ENCODE results near the gene COL13A1. TPM values are rescaled to one million over a fixed set of nuclear protein-coding genes. Genes with fewer than 3 reads are reported as not detected.
A peak's percentile ranks its signal among the peaks of the same experiment; 100 is the strongest.

COL13A1 gene
- total RNA-seq, 1 donor from 2014 or later: 4.6 TPM

- no peak for DNase-seq
Observed at GRCh38 chr10:69965086-69965485, 163.4 kb downstream of the COL13A1 start.

- DNase-seq: no peak
Observed at GRCh38 chr10:69965919-69966662, 164.4 kb downstream of the COL13A1 start.

- peak; percentile 36 for DNase-seq
Observed at GRCh38 chr10:69968830-69969229, 167.1 kb downstream of the COL13A1 start.

DNA sequence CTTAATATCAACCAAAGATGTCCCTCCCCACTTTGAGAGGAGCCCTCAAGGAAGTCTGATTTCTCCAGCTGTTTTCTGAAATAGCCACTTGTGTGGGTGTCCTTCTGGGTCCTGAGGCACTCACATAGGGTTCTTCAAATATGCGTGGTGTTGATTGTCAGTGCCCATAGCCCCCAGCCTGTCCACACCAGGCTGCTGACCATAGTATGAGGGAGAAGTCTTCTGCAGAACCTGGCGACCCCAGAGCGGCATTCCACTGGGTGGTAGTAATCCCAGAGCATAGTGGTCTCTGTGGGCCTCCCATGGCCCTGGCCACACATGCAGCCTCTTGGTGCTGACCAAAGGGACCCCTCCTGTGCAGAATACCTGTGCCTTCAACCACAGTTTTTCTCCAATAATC is 168.3 kb downstream of the COL13A1 start:
- DNase-seq: no peak

- no peak for DNase-seq
Observed at GRCh38 chr10:69972981-69973397, 171.3 kb downstream of the COL13A1 start.

DNA sequence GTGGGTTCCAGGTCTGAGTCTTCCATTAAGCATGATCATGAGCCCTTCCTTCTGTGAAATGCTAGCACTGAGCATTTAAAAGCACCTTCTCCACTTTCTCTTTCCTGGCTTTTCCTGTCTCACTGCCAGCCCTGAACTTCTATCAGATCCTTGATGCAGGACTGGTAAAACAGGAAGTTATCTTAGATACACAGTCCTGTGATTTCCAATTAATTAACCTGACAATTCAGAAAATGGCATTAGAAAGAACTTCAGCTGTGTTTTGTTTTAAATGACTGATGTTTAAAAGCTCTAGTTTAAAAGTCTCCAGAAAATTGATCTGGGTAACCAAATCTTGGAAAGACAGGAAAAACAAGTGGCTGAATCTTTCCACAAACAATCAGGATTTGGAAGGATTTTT is 172.0 kb downstream of the COL13A1 start:
- no peak for DNase-seq

GRCh38 chr10:69974551-69975155 is 172.9 kb downstream of the COL13A1 start:
- no peak for DNase-seq

DNA sequence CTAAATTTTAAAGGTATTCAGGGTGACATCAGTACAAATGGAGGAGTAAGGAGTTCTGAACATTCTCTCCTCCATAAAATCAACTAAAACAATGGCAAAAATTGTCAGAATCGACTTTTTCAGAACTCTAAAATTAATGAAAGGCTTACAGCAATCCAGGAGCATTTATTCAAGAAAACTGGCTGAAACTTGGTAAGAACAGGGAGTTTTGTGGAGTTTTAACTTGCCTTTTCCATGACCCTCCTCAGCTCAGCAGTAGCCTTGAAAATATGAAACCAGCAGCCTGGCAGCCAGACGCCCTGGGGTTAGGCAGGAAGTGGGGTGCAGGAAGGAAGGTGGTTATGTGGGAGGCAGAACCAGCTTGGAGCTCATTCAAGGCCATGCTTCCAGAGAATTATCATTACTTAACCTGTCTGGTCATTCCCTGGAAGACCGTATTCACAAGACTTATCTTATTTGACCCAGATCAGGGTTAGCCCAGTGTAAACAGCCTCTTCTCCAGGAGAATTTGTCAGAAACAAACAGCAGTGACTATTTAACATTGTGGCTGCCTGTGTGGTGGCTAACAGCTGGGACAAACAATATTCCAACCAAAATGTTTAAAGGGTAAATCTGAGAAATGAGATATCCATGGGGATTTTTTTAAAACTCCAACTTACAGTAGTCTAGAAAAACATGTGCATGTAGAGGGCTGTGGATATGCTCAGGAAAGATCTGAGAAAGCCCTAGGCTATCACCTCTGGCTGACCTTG is 175.3 kb downstream of the COL13A1 start:
- no peak for DNase-seq

GRCh38 chr10:69979174-69979573 is 177.5 kb downstream of the COL13A1 start:
- no peak for DNase-seq

DNA sequence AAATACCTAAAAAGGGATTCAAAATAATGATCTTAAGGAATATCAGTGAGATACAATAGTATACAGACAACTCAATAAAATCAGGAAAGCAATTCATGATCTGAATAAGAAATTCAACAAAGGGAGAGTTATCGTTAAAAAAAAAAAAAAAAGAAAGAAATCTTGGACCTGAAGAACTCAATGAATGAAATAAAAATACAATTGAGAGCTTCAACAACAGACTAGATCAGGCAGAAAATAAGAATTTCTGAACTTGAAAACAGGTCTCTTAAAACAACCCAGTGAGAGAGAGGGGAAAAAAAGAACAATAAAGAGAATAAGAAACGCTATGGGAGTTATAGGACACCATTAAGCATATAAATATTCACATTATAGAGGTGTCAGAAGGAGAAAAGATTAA is 179.0 kb downstream of the COL13A1 start:
- no peak for DNase-seq

DNA sequence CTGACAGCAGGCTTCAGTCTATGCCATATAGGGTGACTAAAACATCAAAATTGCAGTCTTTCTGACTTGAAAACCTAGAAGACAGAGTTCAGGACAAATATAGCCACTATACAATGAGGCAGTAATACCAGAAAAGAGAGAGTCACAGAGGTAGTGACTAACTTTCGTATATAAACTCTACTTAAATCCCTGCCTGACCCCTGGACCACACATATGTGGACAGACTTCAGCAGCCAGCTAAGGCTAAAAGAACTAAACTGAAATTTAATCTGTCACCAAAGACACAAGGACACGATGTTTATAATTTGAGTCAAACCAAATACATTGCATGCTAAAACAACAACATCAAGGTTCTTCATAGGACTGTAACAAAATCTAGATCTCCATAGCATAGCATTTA is 186.4 kb downstream of the COL13A1 start:
- DNase-seq: no peak

- no peak for DNase-seq
Observed at GRCh38 chr10:69991151-69991550, 189.4 kb downstream of the COL13A1 start.

DNA sequence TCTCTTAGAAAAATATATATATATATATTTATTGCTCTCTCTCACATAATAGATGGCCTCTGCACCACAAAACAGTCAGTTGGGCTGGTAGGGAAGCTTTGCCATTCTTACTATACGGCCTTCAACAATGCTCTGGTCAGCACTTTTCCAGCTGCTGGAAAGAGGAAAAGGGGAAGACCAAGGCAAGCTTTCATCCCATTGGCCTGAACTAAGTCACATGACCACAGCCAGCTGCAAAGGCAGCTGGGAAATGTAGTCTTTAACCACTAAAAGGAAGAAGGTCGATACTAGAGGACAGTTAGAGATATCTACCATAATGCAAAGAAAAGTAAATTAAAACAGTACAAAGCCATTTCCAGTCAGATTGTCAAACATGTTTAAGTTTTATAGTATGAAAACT is 192.6 kb downstream of the COL13A1 start:
- peak; percentile 39 for DNase-seq

- DNase-seq: peak; percentile 8
Observed at GRCh38 chr10:69996611-69997010, 194.9 kb downstream of the COL13A1 start.

GRCh38 chr10:70000262-70000661 is 198.6 kb downstream of the COL13A1 start:
- DNase-seq: no peak

GRCh38 chr10:70007116-70007820 is 205.6 kb downstream of the COL13A1 start:
- DNase-seq: peak; percentile 43

Other genes starting within 250 kb of the COL13A1 start
- gene NEUROG3, start 228.5 kb upstream of the COL13A1 start, total RNA-seq: not detected
- 1.0 TPM for gene FAM241B, start 171.7 kb upstream of the COL13A1 start, total RNA-seq

Data from tongue (tissue), 2 donors.